Mammary epithelial cell (primary cell): ENCODE measurements around the gene SYT12.

Experiments
- CTCF ChIP-seq, 2 donors: IDR thresholded peaks in 1 of 2; conservative IDR thresholded peaks in 1 of 2; 2 replicates each; pipeline ENCODE4 v1.5.1; 2011 to 2012; ENCODE audit warnings: inconsistent platforms in 2 of 2, low read length in 2 of 2, mild to moderate bottlenecking in 2 of 2, control low read depth in 1 of 2, low read depth in 1 of 2; ENCODE audit not compliant: insufficient read depth in 1 of 2; ENCODE audit errors: extremely low read depth in 1 of 2
- EZH2 ChIP-seq: IDR thresholded peaks from 2 replicates; pipeline ENCODE4 v1.6.1; 2012; ENCODE audit warnings: low read length, inconsistent platforms, borderline replicate concordance

DNA sequence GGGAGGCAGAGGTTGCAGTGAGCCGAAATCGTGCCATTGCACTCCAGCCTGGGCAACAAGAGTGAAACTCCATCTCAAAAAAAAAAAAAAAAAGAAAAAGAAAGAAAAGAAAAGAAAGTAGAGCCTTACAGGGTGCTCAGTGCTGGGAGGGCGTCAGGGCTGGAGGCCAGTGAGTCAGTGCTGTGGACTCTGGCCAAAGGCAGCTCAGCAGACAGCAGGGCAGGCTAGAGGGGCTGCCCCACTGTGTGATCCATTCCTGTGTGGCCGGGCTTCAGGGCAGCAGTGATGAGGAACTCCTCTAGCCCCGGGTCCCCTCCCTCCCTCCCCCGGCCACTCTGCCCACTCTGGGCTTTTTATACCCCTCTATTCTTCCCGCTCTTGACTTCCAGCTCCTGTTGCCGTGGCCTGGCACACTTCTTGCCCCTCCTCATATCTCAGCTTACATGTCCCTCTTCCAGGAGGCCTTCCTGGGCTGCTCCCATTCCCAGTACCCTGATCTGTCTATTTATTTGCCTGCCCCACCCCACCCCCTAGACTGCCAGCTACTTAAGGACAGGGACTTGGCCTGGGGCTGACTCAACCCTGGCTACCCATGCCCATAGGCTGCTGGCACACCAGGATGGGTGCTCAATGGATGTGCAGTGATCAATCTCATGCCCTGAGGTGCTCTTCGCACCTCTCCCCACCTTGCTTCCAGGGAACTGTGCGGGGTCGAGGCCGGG lies 10.1 kb downstream of the SYT12 start:
- TF ChIP-seq CTCF (conservative IDR thresholded peaks at IDR 0.05 in 1 of 2, IDR thresholded peaks at IDR 0.05 in 1 of 2; ENCODE audit: extremely low read depth in 1 of 2, insufficient read depth in 1 of 2, low read depth in 1 of 2, low read length in 2 of 2) (no peak), EZH2 (no peak)
